ENCODE measurements around the gene SYT11.
"Not testable (repeated sequence)": the region's sequence is repeated elsewhere in the genome, so short reads cannot be mapped to it uniquely, and the experiment has no call there.

SYT11 gene

DNA sequence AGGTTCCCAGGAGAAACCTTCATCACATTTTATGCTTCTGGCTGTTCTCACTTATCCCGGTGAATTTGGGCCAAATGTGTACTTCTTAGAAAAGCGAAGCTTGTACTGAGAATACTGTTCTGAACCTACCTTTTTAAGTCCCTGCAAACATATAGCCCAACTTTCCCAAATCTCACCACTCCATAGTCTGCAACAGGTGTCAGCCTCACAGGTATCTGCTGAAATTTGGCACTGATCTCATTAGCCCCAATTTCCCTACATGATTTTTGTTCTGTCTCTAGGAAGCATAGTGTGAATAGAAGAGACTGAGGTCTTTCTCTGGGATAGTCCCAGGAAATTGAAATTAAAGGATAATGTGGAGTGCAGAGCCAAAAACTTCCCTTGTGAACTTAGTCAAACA is 40.3 kb downstream of the SYT11 start:
- no peak for DNase-seq (ENCODE audit: low read depth in 2 of 2)

DNA sequence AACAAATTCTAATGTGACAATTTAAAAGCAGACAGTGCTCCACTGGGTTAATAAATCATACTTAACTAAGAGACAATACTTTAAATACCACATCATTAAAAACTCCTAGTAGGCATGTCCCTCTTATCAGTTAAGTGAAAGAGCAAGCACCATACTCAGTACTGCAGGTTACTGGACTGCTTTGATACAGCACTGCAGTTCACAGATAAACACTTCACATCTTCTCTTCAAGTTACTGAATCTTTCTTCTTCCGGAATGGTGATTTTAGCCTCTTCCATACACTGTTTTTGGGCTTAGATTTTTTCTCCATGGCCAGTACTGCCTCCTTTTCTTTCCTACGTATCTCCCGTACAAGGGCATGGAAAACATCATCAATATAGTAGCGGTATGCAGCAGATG is 40.8 kb downstream of the SYT11 start:
- DNase-seq (ENCODE audit: low read depth in 2 of 2), result no peak

DNA sequence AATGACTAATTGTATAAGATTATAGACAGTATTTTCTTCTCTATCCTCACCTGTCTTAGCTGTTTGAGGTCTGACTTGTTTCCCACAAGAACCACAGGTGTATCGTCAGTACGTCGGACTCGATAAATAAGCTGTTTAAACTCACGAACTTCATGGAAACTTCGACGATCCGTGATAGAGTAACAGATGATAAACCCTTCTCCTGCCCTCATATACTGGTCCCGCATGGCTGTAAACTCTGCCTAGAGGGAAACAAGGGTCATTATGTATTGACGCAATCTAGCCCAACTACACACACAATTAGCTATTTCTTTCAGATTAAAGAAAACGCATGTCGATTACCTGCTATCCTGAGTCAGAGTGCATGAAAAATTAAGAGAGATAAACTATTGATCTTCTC is 44.9 kb downstream of the SYT11 start:
- no peak for DNase-seq (ENCODE audit: low read depth in 2 of 2)

DNA sequence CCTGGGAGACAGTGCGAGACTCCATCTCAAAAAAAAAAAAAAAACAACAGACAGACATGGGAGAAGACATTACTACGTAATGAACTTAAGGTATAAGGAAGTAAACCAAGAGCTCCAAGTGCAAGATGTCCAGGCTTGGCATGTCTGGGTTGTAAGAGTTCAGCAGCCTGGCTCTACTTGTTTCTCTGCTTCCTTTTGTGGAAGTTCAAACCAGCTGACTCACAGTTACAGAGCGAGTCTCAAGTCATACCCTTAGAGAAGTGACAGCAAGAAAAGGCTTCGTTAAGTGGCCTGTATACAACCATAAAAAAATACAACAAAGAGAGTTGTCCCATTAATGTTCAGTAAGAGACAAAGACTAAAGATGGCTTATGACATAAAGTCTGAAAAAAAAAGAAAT is 50.5 kb downstream of the SYT11 start:
- DNase-seq (ENCODE audit: low read depth in 2 of 2), result no peak

DNA sequence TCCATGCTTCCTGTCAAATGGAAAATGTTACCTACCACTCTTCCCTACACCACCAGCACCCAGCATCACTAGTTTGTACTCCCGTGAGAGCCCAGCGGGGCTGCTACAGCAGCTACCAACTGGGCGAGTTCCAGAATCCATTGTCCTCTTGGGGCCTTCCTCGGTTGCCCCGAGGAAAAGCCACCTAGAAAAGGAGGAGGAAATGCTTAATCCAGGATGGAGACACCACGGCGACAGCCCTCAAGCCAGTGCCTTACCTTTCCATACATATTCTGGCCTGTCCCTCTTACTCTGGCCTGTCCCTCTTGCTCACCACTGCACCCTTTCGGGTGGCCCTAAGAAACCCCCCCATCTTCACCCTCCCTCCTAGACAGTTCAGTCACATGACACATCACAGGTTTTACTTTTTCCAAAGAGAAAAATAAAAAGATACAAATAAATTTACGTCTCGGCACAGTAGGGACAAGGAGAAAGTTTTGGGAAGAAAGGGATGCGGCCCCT is 51.3 kb downstream of the SYT11 start:
- no peak for DNase-seq (ENCODE audit: low read depth in 2 of 2)

DNA sequence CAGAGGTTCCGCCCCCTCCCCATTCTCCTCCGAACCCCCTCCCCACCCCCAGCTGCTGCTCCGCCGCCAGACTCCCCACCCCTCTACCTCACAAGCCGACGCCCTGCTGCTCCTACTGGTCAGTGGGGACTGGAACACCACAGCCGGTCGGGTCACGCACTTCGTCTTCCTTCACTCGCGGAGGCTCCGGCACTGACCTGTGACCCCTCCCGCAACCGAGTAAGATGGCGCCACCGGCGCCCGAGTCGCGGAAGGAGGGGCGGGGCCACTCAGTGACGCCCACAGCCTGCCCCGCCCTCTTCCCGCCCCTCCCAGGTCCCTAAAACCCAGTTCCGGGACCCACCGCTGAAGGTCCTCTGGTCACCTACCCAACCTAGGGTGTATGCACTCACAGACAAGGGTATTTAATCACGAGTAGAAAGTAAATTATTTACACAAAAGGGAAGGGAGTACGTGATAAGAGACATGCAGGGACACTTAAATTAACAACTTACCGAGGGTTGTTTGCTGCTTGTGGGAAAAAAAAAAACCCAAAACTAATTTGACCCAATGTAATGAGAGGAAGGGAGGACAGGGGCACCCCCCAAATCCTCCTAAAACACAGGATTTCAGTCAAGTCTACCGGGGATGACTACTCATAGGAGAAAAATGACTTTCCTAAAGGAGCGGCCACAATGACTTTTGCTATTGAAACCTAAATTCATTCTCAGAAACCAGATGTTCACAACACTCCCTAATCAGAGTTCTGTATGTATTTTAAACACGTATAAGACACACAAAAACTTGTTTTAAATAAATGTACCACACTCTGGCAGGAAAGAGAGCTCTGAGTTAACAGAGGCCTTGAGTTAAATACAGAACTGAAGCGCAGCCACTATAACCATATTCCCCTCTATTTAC is 52.0 kb downstream of the SYT11 start, which contains the start of gene RIT1:
TSS of gene RIT1 (minus strand) at position 194 of the 900 bp plus-strand sequence. CDS start 588 bp downstream, outside the sequence.
- DNase-seq (ENCODE audit: low read depth in 2 of 2), result peak; percentile 66 to 72

DNA sequence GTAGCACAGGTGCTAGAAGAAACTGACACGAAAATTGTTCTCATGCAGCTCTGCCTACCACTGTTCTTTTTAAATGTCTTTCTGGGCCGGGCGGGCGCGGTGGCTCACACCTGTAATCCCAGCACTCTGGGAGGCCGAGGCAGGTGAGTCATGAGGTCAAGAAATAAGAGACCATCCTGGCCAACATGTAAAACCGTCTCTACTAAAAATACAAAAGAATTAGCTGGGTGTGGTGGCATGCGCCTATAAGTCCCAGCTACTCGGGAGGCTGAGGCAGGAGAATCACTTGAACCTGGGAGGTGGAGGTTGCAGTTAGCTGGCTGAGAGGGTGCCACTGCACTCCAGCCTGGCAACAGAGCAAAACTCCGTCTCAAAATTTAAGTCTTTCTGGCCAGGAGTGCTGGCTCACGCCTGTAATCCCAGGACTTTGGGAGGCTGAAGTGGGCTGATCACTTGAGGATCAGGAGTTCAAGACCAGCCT is 52.7 kb downstream of the SYT11 start:
- DNase-seq (ENCODE audit: low read depth in 2 of 2), result no peak

DNA sequence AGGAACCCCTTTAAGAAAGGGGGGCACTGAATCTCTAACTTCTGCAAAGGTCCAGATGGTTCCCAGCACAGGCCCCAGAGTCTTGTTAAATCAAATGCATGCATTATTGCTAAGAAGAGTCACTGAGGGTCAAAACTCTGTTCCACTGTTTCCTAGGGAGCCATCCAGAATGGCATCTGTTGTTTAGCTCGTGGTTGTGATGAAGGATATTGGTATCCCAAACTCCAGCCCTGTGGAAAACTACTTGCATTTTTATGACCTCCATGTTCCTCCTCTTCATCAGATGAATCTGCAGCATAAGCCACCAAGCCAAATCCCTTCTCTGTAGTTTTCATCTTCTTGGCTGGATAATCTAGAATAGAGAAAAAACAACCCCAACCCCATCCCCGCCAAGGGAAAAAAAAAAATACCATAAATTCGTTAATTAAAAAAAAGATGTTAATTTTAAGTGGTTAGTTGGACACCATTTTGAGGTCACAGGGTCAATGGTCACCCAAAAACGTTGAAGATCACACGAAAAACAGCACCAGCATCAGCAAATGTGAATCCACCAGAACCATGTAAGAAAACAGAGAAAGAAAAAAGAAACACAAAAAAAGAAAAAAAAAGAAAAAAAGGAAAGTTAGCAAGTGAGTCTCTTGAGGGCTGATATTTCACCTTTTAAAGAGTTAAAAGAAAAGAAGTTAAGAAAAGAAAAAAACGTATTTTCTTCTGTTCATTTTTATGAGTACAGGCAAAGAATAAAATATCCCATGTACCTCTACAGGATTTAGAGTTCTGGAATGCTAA is 54.8 kb downstream of the SYT11 start:
- no peak for DNase-seq (ENCODE audit: low read depth in 2 of 2)

DNA sequence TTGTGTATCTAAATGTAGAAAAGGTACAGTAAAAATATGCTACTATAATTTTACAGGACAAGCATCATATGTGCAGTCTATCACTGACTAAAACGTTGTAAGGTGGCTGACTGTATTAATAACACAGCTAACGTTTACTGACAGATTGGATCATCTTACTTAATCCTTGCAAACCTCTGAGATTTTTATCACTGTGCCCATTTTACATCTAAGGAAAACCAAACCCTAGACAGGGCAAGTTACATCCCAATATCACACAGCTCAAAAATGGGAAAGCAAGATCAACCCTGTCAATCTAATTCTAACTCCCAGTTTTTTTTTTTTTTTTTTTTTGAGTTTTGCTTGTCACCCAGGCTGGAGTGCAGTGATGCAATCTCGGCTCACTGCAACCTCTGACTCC is 59.3 kb downstream of the SYT11 start:
- no peak for DNase-seq (ENCODE audit: low read depth in 2 of 2)

DNA sequence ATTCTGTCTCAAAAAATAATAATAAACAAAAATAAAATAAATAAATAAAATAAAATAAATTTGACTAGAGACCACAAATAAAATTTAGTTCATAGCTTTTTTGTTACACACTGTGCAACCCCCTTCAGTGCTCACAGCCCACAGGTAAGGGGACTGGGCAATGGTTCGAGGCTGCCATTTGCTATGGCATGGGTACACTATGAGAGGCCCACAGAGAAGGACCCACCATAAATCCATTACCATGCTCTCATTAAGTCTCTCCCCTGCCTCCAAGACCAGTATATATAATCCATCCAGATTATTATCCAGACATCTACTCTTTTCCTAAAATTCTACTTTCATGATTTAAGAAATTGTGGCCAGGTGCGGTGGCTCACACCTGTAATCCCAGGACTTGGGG is 60.4 kb downstream of the SYT11 start:
- no peak for DNase-seq (ENCODE audit: low read depth in 2 of 2)

DNA sequence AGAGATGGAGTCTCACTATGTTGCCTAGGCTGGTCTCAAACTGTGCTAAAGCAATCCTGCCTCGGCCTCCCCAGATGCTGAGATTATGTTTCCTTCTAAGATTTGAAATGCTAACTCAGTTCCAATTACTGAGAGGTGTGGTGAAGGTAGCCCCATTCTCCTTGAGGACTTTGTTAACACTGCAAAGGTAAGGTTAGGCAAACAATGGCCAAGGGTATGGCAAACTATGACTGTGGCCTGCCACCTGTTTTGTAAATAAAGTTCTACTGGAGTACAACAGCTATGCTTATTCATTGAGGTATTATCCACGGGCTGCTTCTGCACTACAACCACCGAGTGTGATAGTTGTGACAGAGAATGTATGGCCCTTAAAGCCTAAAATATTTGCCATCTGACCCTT is 61.4 kb downstream of the SYT11 start:
- no peak for DNase-seq (ENCODE audit: low read depth in 2 of 2)

DNA sequence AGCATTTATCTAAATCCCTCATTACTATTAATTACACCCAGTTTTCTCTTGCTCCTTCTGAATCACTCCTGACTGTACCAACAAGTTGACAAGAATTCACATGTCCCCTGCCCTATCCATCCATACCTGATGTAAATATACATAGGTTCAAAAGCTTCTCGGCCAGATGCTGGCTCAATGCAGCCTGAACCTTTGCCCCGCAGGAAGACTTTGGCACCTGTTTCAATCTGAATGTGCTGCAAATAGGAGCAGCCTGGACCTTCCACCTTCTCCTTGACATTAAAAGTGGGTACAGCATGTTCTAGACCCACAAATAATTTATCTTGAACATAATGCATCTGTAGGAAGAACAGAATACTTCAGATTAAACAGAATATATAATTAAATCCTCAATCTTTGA is 66.1 kb downstream of the SYT11 start:
- no peak for DNase-seq (ENCODE audit: low read depth in 2 of 2)

DNA sequence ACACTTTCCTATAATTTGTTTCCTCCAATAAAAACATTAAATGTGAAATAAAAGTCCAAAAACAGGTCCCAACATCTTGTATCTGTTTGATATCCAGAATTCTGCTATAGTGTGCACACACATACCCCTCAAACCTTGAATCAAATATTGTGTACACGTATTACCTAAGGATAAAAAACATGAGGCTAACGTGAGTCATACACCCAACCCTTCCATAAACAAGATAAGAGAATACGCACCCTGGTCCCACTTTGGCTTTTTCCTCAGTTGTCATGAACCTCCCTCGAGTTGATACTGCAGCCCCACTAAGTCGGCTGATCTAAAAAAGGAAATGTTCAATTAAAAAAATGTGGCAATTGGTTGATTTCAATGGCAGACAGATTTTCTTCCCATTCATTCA is 69.7 kb downstream of the SYT11 start:
- no peak for DNase-seq (ENCODE audit: low read depth in 2 of 2)

DNA sequence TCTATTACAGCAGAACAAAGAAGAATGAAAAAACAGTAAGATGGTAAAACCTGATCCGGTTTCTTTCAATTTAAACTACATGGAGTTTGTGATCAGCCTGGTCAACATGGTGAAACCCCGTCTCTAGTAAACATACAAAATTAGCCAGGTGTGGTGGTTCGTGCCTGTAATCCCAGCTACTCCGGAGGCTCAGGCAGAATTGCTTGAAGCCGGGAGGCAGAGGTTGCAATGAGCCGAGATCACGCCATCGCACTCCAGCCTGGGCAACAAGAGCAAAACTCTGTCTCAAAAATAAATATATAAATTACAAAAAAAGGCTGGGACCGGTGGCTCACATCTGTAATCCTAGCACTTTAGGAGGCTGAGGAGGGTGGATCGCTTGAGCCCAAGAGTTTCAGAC is 71.4 kb downstream of the SYT11 start:
- not testable (repeated sequence) for DNase-seq (ENCODE audit: low read depth in 2 of 2)

DNA sequence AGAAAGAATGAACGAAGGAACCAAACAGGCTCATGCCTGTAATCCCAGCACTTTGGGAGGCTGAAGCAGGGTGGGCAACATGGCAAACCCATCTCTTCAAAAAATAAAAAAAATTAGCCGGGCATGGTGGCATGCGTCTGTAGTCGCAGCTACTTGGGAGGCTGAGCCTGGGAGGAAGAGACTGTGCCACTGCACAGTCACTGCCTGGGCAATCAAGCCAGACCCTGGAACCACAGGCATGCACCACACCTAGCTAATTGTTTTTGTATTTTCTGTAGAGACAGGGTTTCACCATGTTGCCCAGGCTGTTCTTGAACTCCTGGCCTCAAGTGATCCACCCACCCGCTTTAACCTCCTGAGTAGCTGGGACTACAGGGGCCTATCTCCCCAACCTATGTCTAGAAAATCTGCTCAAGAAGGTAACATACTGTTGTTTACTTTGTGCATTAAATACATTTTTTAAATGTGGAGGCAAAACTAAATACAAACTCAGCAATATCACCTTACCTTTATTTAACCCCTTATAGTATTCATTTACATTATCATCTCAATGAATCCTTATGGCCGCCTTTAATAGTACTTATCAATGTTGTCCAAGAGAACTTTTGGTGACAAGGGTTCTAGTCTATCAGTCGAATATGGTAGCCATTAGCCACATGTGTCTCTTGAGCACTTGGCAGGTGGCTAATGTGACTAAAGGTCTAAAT is 72.1 kb downstream of the SYT11 start:
- DNase-seq (ENCODE audit: low read depth in 2 of 2), result no peak

DNA sequence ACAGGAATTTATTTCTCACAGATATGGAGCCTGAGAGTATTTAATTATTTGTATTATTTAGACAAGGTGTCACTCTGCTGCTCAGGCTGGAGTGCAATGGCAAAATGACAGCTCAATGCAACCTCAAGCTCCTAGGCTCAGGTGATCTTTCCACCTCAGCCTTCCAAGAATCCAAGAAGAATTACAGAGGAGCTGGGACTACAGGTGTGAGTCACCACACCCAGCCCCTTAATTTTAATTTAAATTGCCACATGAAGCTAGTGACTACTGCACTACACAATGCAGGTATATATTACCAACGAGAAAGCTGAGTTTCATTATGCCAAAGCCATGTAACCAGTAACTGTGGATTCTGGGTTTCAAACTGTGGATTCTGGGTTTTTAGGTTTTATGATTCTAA is 72.7 kb downstream of the SYT11 start:
- no peak for DNase-seq (ENCODE audit: low read depth in 2 of 2)

DNA sequence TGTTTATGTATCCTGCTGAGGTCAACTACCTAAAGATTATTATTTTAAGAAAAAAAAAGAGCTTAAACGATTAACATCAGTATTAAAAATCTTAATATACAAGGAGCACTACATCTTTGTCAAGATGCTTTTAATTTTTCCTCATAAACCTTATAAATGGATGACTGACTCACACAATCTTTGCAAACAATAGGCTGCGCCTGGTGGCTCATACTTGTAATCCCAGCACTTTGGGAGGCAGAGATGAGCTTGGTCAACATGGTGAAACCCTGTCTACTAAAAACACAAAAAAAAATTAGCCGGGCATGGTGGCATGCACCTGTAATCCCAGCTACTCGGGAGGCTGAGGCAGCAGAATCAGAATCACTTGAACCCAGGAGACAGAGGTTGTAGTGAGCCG is 73.1 kb downstream of the SYT11 start:
- DNase-seq (ENCODE audit: low read depth in 2 of 2), result no peak

DNA sequence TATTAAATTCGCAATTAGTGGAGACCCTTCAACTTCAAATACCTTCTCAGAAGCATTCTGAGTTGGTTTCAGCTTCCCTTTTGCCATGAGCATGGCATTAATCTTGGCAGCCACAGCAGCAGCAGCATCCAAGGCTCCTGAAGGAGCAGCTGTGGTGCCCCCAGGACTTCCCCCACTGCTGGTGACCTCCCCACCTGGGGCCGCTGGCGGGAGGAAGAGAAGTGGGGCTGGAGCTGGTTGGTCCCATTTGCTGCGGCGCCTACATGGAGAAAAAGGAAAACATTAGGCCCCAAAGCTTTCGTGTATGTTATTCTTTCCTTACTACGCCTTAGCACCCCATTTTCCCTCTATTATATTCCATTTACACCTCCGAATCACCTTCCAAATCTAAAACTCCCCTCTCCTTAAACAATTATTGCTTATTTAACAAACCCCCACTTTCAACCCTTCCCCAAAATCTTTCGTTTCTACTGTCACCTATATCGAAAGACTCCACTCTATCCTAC is 74.3 kb downstream of the SYT11 start:
- no peak for DNase-seq (ENCODE audit: low read depth in 2 of 2)

DNA sequence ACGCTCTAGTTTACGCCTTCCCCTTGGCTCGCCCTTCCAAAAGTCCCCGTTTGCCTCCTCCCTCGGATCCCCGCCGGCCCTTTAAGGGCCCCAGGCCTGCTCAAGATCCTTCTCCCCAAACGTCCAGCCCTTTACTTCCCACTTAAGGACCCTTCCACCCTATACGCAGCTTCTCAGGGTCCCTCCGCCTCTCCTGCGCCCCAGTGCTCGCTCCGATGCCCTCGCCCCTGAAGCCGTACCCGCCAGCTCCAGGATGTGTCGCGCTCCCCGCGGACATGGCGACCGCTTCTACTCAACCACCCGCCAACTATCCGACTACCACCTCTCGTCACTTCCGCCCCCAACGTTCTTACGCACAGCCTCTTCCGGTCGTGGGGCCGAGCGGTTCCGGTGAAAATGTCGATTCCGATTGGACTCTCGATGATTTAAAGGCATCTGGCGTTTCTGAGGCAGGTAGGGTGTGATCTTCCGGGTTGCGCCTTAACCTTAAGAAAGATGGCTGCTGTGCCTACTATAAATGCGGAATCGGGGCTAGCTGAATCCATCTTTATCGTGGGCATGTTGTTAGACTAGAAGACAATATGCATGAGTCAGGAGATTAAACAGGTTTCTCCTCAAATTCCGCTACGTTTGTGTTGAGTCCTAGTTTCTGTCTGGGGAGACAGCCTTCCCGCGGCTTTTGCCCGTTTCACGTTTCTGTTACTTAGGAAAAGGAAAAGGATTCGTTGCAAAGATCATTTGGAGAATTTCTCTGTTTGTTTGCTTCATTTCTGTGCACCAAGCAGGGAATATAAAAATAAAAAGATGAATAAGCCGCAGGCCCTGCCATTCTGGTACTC is 74.9 kb downstream of the SYT11 start, which contains the start of gene KHDC4:
TSS of gene KHDC4 (minus strand) at position 317 of the 839 bp plus-strand sequence. CDS start at position 277, 40 bp downstream.
- peak; percentile 88 to 90 for DNase-seq (ENCODE audit: low read depth in 2 of 2)
